IMR-90 (cell line): ENCODE results near the gene PGGT1B. TPM values are rescaled to one million over a fixed set of nuclear protein-coding genes. Genes with fewer than 3 reads are reported as not detected.
"Not testable (repeated sequence)": the region's sequence is repeated elsewhere in the genome, so short reads cannot be mapped to it uniquely, and the experiment has no call there.

Experiments used
- ATAC-seq: fragments of 200-7000 bp; cut with Tn5 transposase; 2 replicates; pipeline ENCODE4 v1.9.1; 2020; ENCODE audit warnings: low read depth, mild to moderate bottlenecking, moderate library complexity
- BruUV-seq: library from RNA; stranded (reverse); fragments of 400-500 nt; replicated peaks from 2 replicates; lab custom pipeline; 2021; lab: Mats Ljungman, UMichigan
- CTCF ChIA-PET: fragments of 300-600 bp; formaldehyde crosslinking; extraction: SDS; loops from one replicate; lab custom pipeline; 2021; ENCODE audit warnings: antibody characterized with exemption; lab: Yijun Ruan, JAX
- POLR2A ChIA-PET: fragments of 300-600 bp; sonication (Branson Sonifier 250); formaldehyde crosslinking; loops from one replicate; lab custom pipeline; 2022; ENCODE audit warnings: antibody characterized with exemption; ENCODE audit not compliant: unreplicated experiment; lab: Charles Lee
- DNase-seq: peaks from one replicate; pipeline ENCODE4 v3.0.0; 2013
- H2AFZ ChIP-seq: replicated peaks from 2 replicates; pipeline ENCODE3; 2013; ENCODE audit warnings: low read length, mild to moderate bottlenecking; ENCODE audit not compliant: poor library complexity
- H2AK5ac ChIP-seq: 2 replicates; pipeline ENCODE4 v1.6.1; 2013; ENCODE audit warnings: low read depth, low read length, inconsistent platforms
- H2AK9ac ChIP-seq: replicated peaks from 2 replicates; pipeline ENCODE3; 2013; ENCODE audit warnings: mild to moderate bottlenecking, low read depth, low read length, moderate library complexity; ENCODE audit not compliant: poor library complexity
- H2BK120ac ChIP-seq: 2 replicates; pipeline ENCODE4 v1.6.1; 2013; ENCODE audit warnings: low read depth, low read length, inconsistent platforms
- H2BK15ac ChIP-seq: 3 replicates; pipeline ENCODE4 v1.6.1; 2013; ENCODE audit warnings: low read depth, low read length, inconsistent platforms
- H2BK20ac ChIP-seq: 2 replicates; pipeline ENCODE4 v1.6.1; 2013; ENCODE audit warnings: low read depth, mild to moderate bottlenecking, inconsistent platforms, low read length, moderate library complexity
- H2BK5ac ChIP-seq: 2 replicates; pipeline ENCODE4 v1.6.1; 2013; ENCODE audit warnings: mild to moderate bottlenecking, low read depth, low read length, inconsistent platforms; ENCODE audit not compliant: poor library complexity, severe bottlenecking
- H3K14ac ChIP-seq: replicated peaks from 2 replicates; pipeline ENCODE4 v1.6.1; 2013; ENCODE audit warnings: low read depth, low read length, inconsistent platforms
- H3K18ac ChIP-seq: 2 replicates; pipeline ENCODE4 v1.6.1; 2013; ENCODE audit warnings: low read depth, low read length, control low read depth
- H3K23ac ChIP-seq: 2 replicates; pipeline ENCODE4 v1.6.1; 2013; ENCODE audit warnings: low read depth, low read length, inconsistent platforms
- H3K27ac ChIP-seq: 2 replicates; pipeline ENCODE4 v1.5.1; 2013; ENCODE audit warnings: mild to moderate bottlenecking, control low read depth, low read length; ENCODE audit not compliant: insufficient read depth
- H3K27me3 ChIP-seq: 2 replicates; pipeline ENCODE4 v1.6.1; 2013; ENCODE audit warnings: low read length; ENCODE audit not compliant: control insufficient read depth, insufficient read depth
- H3K36me3 ChIP-seq: 2 replicates; pipeline ENCODE4 v1.6.1; 2013; ENCODE audit warnings: low read length, mixed read lengths; ENCODE audit not compliant: control insufficient read depth, insufficient read depth
- H3K4ac ChIP-seq: 2 replicates; pipeline ENCODE4 v1.6.1; 2013; ENCODE audit warnings: low read depth, low read length, inconsistent platforms
- H3K4me1 ChIP-seq: 2 replicates; pipeline ENCODE4 v1.6.1; 2013; ENCODE audit warnings: low read length, mixed read lengths; ENCODE audit not compliant: control insufficient read depth, insufficient read depth
- H3K4me2 ChIP-seq: 2 replicates; pipeline ENCODE4 v1.6.1; 2013; ENCODE audit warnings: low read depth, mild to moderate bottlenecking, control low read depth, low read length, moderate library complexity
- H3K4me3 ChIP-seq: 2 replicates; pipeline ENCODE4 v1.5.1; 2013; ENCODE audit warnings: low read depth, mild to moderate bottlenecking, control low read depth, low read length, moderate library complexity; ENCODE audit not compliant: insufficient read depth
- H3K56ac ChIP-seq: 2 replicates; pipeline ENCODE4 v1.6.1; 2013; ENCODE audit warnings: low read length, inconsistent platforms; ENCODE audit not compliant: insufficient read depth; ENCODE audit errors: extremely low read depth
- H3K79me1 ChIP-seq, 2 experiments: 2 replicates each; pipeline ENCODE4 v1.6.1; 2013; ENCODE audit warnings: low read length in 2 of 2, inconsistent platforms in 1 of 2, low read depth in 1 of 2
- H3K9ac ChIP-seq: 2 replicates; pipeline ENCODE4 v1.6.1; 2013; ENCODE audit warnings: low read depth, low read length, control low read depth
- H3K9me1 ChIP-seq: 2 replicates; pipeline ENCODE4 v1.6.1; 2013; ENCODE audit warnings: low read length, inconsistent platforms; ENCODE audit not compliant: insufficient read depth
- H3K9me3 ChIP-seq: 2 replicates; pipeline ENCODE4 v1.6.1; 2013; ENCODE audit warnings: low read length; ENCODE audit not compliant: control insufficient read depth, insufficient read depth
- H4K20me1 ChIP-seq: 2 replicates; pipeline ENCODE4 v1.6.1; 2013; ENCODE audit warnings: low read length, inconsistent platforms; ENCODE audit not compliant: insufficient read depth
- H4K5ac ChIP-seq: 2 replicates; pipeline ENCODE4 v1.6.1; 2013; ENCODE audit warnings: mild to moderate bottlenecking, low read depth, low read length, control low read depth
- H4K8ac ChIP-seq, 2 experiments: 2 replicates each; pipeline ENCODE4 v1.6.1; 2013; ENCODE audit warnings: low read depth in 2 of 2, low read length in 2 of 2, control low read depth in 1 of 2, inconsistent platforms in 1 of 2
- H4K91ac ChIP-seq: 2 replicates; pipeline ENCODE4 v1.6.1; 2013; ENCODE audit warnings: low read depth, low read length, inconsistent platforms; ENCODE audit not compliant: insufficient read depth
- WGBS, 2 experiments: methylation state at CpG; one replicate each; pipeline versions ENCODE4 v1.1.5 to v1.1.7; 2013; ENCODE audit warnings: missing lambda C conversion rate in 2 of 2; ENCODE audit not compliant: insufficient read length in 1 of 2; ENCODE audit errors: extremely low coverage in 2 of 2; 5-methylcytosine and 5-hydroxymethylcytosine counted together
- dilution Hi-C: fragments of 300-500 bp; cut with HindIII; formaldehyde crosslinking; loops from one replicate; pipeline ENCODE4 v1.14.3; 2018; ENCODE audit warnings: low sequenced_read_pairs; ENCODE audit not compliant: unreplicated experiment
- in situ Hi-C: fragments of 300-500 bp; cut with MboI; formaldehyde crosslinking; loops from 3 replicates; pipeline ENCODE4 v1.14.3; 2019; ENCODE audit warnings: low sequenced_read_pairs, inconsistent platforms, mixed read lengths
- intact Hi-C: fragments of 100-400 bp; cut with micrococcal nuclease; formaldehyde crosslinking; loops from 2 replicates; pipeline ENCODE4 v1.10.0; 2022
- polyA plus RNA-seq, 3 experiments: library from polyadenylated mRNA; depleted of rRNA; stranded (reverse); fragments of >200 nt; gene quantifications; 2 replicates each; pipeline ENCODE4 v1.2.3, GENCODE V29; 2012; ENCODE audit warnings: low replicate concordance in 1 of 3
- total RNA-seq: library from RNA; depleted of rRNA; stranded (reverse); fragments of >200 nt; gene quantifications from 2 replicates; pipeline ENCODE4 v1.2.3, GENCODE V29; 2012

The PGGT1B gene
- total and polyA plus RNA-seq, 2 of the 4 experiments (the other 2 are of a cell fraction): 2.1 to 19.2 TPM

DNA sequence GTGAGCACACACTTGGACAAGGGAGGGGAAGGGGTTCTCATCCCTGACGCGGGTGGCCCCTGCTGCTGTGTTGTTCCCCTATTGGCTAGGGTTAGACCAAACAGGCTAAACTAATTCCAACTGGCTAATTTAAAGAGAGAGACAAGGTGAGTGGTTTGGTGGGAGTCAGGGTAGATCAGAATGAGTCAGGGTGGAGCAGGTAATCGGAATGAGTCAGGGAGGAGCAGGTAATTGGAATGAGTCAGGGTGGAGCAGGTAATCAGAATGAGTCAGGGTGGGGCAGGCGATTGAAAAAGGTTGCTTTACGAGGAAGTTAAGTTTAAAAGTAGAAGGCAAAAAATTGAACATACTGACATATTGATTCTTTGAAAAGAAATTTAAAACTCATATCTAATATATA, 13.3 kb downstream of the PGGT1B start:
- DNase-seq, POLR2A ChIA-PET, H3K18ac ChIP-seq, H3K4ac ChIP-seq, H3K56ac ChIP-seq, H3K23ac ChIP-seq, H3K36me3 ChIP-seq, H4K20me1 ChIP-seq, H3K4me2 ChIP-seq, ATAC-seq, H3K4me3 ChIP-seq, BruUV-seq, H2AK5ac ChIP-seq, H3K4me1 ChIP-seq, H4K91ac ChIP-seq, H2BK5ac ChIP-seq, H4K8ac ChIP-seq, H2AK9ac ChIP-seq, H3K9ac ChIP-seq, H3K27ac ChIP-seq, CTCF ChIA-PET, H2AFZ ChIP-seq, H3K9me1 ChIP-seq, H2BK20ac ChIP-seq, H2BK15ac ChIP-seq, H2BK120ac ChIP-seq, H3K9me3 ChIP-seq, H4K5ac ChIP-seq, dilution Hi-C loops, H3K14ac ChIP-seq, H3K27me3 ChIP-seq: not testable (repeated sequence)
- H3K79me1 ChIP-seq: peaks cover 7 to 25% of the 10 kb centered on the region in 2 experiments
- 100% methylated on average over 1 of the region's 5 CpGs; no CpG with 5 or more reads in 1 of the 2 experiments for WGBS, 2 experiments
- intact Hi-C loops (loop anchor here (5.0 to 10.0 kb wide), 2 partner anchors 797 to 1575 kb away; no protein-coding TSS in a partner anchor), in situ Hi-C loops (loop anchor here (10.0 kb wide), 1 partner anchor 155 kb away; no protein-coding TSS in a partner anchor)
